Effector memory CD4-positive, alpha-beta T cell (primary cell): ENCODE results near the gene C11orf52.

Source experiments
- DNase-seq, 3 donors: peaks; one replicate each; pipeline ENCODE4 v3.0.0-alpha.2; 2020
- H3K27ac ChIP-seq: 2 replicates; pipeline ENCODE4 v1.7.0; 2013; ENCODE audit warnings: mild to moderate bottlenecking, low read length, moderate library complexity; ENCODE audit not compliant: insufficient read depth, poor library complexity, severe bottlenecking
- H3K27me3 ChIP-seq: replicated peaks from 2 replicates; pipeline ENCODE4 v1.7.0; 2013; ENCODE audit warnings: mild to moderate bottlenecking, low read length; ENCODE audit not compliant: insufficient read depth, control insufficient read depth, poor library complexity, severe bottlenecking
- H3K36me3 ChIP-seq: 2 replicates; pipeline ENCODE4 v1.7.0; 2013; ENCODE audit warnings: mild to moderate bottlenecking, low read length, moderate library complexity; ENCODE audit not compliant: control insufficient read depth, insufficient read depth
- H3K4me1 ChIP-seq: 2 replicates; pipeline ENCODE4 v1.7.0; 2013; ENCODE audit warnings: low read length, mild to moderate bottlenecking; ENCODE audit not compliant: control insufficient read depth, insufficient read depth, poor library complexity, severe bottlenecking
- H3K4me3 ChIP-seq: 2 replicates; pipeline ENCODE4 v1.7.0; 2013; ENCODE audit warnings: low read length, low read depth, mild to moderate bottlenecking; ENCODE audit not compliant: insufficient read depth, poor library complexity, severe bottlenecking
- H3K9me3 ChIP-seq: 2 replicates; pipeline ENCODE4 v1.7.0; 2013; ENCODE audit warnings: mild to moderate bottlenecking, low read length, moderate library complexity; ENCODE audit not compliant: control insufficient read depth
- total RNA-seq, 3 donors: gene quantifications; one replicate each; lab custom pipeline; 2026; lab: John Stamatoyannopoulos, UW

C11orf52 gene, protein sequence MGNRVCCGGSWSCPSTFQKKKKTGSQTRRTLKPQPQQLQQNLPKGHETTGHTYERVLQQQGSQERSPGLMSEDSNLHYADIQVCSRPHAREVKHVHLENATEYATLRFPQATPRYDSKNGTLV
- total RNA-seq, result 0 reads per million in 3 donors

GRCh38 chr11:111918390-111919256 lies at the start of gene C11orf52:
Gene C11orf52, plus strand, starts transcription at chr11:111918913. Its CDS starts 60 bp downstream, at chr11:111918973.
- DNase-seq, result no peak
- H3K9me3 ChIP-seq, result no peaks in the 10 kb centered on the region
- H3K27me3 ChIP-seq, result peaks cover 7% of the 10 kb centered on the region
- H3K27ac ChIP-seq, result no peak within 1 kb of the TSS
- no peaks in the 10 kb centered on the region for H3K4me1 ChIP-seq
- H3K4me3 ChIP-seq, result no peak within 1 kb of the TSS
- H3K36me3 ChIP-seq, result no peaks in the 10 kb centered on the region

DNA sequence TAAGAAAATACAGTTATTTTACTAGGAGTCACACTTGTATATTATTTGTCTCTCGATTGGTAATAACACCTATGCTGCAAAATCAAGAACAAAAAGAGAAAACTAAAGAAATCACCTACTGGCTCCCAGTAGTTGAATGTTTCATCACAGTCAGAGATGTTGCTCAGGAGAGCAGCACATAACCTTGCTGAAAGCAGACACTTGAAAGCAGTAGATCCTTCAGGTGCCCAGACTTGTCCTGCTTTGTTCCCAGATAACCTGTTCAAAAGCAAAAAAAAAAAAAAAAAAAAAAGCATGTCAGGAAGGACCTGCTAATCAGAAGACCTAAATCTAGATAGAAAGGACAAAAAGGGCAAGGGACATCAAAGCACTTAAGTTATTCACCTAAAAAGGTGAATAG lies 48.6 kb upstream of the C11orf52 start:
- Histone ChIP-seq H3K9me3 (no peaks in the 10 kb centered on the region), H3K27me3 (no peaks in the 10 kb centered on the region), H3K27ac (no peak overlapping the region), H3K4me1 (no peaks in the 10 kb centered on the region), H3K36me3 (peaks cover 27% of the 10 kb centered on the region), H3K4me3 (no peak overlapping the region)
- no peak for DNase-seq

- DNase-seq, result no peak
- no peaks in the 10 kb centered on the region for H3K9me3 ChIP-seq
Observed at GRCh38 chr11:111870522-111870885, 48.2 kb upstream of the C11orf52 start.

DNA sequence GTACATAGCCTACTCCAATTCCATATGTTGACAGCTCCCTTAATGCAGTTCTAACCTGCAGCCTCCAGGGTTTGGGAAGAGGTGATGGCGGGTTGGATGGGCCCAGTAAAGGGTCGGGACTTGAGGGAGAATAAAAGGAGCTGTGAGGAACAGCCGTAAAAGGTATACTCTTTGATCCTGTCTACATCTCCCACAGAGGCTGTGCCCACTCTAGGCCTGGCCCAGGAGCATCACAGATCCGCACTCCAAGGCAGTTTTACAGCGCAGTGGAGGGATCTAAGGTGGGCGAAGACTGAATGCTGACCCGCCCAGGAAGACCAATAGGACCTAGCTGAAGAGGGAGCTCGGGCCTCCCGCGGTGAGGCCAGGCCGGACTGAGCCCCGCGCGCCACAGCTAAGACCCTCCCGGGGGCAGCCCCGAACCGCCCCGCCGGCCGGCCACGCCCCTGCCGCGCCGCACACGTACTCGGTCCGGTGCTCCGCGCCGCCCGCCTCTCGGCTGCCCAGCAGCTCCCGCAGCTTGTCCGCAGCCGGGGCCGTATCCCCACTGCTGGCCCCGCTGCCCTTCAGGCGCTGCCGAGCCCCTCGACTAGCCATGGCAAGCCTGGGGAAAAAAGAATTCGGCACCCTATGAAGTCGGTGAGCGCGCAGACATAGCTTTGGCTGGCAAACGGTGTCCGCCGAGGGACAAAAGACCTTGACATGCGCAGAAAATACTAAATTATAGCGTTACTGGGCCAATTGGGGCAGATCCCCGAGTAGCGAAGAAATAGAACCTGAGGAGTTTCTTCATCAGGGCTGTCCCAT lies 47.6 kb upstream of the C11orf52 start, which contains the start of gene ALG9:
ALG9 (minus strand) TSS at position 696 of the 807 bp plus-strand sequence; CDS start at position 597, 99 bp downstream.
- peak; percentile 68 to 79 (median 77) for DNase-seq
- H3K4me3 ChIP-seq, result peak within 1 kb of the TSS; percentile 82
- H3K4me1 ChIP-seq, result no peaks in the 10 kb centered on the region
- H3K9me3 ChIP-seq, result no peaks in the 10 kb centered on the region
- no peaks in the 10 kb centered on the region for H3K27me3 ChIP-seq
- peak within 1 kb of the TSS; percentile 85 for H3K27ac ChIP-seq
- H3K36me3 ChIP-seq, result peaks cover 18% of the 10 kb centered on the region

More at GRCh38 chr11:111870522-111870885, 48.2 kb upstream of the C11orf52 start:
- H3K27me3 ChIP-seq, result no peaks in the 10 kb centered on the region
- H3K27ac ChIP-seq, result peak overlapping the region; percentile 85
- peaks cover 24% of the 10 kb centered on the region for H3K36me3 ChIP-seq
- no peaks in the 10 kb centered on the region for H3K4me1 ChIP-seq
- peak overlapping the region; percentile 82 for H3K4me3 ChIP-seq

DNA sequence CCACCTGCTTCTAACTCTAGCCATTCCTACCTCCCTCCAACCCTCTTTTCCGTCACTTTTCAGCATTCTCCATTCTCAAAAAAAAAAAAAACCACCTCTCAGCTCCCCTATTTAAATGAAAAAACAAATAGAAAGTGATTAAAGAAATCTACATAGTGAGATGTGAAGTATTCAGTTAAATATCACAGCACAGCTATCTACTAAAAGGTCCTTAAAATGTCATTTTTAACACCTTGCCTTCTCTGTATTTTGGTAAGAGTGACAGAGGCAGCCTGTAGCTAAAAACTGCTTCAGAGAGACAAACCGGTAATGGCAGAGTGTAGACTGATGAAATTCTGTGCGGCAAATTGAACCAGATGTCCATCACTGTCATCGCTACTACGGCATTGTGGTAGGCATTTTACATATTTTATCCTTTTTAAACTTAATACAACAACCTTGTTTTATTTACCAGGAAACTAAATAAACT lies 47.0 kb upstream of the C11orf52 start:
- Histone ChIP-seq H3K4me3 (peak overlapping the region; percentile 82), H3K27me3 (no peaks in the 10 kb centered on the region), H3K36me3 (peaks cover 13% of the 10 kb centered on the region), H3K27ac (peak overlapping the region; percentile 85), H3K4me1 (no peaks in the 10 kb centered on the region), H3K9me3 (no peaks in the 10 kb centered on the region)
- no peak for DNase-seq

DNA sequence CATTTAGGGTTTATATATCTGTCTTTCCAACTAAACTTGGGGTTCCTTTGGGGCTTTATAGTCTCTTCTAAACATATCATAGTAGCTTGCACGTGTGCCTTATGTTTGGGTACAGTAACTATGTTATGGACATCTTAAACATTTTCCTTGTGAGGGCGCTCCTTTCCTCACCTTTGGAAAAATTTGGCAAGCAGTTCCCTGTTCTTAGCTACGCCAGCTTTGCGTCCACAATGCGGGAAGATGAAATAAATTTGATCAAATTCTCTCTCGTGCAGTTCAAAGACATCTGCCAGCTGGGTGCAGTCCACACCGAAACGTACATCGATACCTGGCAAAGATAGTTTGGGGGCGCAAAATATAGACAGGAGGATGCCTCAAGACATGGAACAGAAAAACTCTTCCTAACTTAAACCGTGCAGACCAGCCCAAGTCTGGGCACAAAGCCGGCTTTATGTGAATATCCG lies 40.3 kb upstream of the C11orf52 start:
- no peaks in the 10 kb centered on the region for H3K36me3 ChIP-seq
- H3K27ac ChIP-seq, result peak overlapping the region; percentile 96
- no peaks in the 10 kb centered on the region for H3K27me3 ChIP-seq
- no peaks in the 10 kb centered on the region for H3K9me3 ChIP-seq
- H3K4me1 ChIP-seq, result peaks cover 14% of the 10 kb centered on the region
- no peak for DNase-seq
- H3K4me3 ChIP-seq, result peak overlapping the region; percentile 53

DNA sequence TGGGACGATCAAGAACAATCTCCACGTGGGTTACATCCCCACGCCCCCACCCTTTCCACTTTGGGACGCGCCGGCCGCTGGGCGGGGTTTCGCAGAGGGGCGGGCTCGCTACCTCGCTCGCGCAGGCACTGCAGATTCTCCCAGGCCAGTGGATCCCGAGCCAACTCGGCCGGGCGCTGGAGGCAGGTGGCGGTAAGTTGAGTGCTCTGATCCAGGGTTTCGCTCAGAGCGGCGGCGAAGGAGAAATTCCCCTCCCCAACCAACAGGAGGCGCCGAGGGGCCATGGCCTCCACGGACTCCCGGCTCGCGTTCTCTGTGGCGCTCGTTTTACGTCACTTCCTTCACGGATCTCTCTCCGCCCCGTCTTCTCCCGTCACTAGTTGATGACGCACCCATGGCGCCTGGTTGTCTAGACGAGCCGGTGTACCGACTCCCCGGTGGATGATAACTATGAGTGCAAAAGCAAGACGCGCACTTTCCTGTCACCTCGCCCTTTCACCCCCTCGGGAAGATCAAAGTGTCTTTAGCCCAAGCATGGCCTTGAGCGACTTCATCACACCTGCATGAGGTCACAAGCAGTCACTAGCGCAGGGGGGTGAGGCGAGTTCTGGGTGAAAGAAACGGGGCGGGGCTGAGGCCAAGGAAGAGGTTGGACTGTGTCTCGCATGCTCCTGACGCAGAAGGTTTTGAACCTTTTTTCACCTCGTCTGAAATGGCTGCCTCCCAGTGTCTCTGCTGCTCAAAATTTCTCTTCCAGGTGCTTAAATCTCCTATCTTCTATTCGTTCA lies 39.7 kb upstream of the C11orf52 start, which contains the start of the genes CFAP68 and FDXACB1:
CFAP68 (plus strand) TSS at position 693 of the 788 bp plus-strand sequence; CDS start at position 713, 20 bp downstream.
FDXACB1 (minus strand) TSS at position 317 of the 788 bp plus-strand sequence; CDS start at position 284, 33 bp downstream.
- no peaks in the 10 kb centered on the region for H3K27me3 ChIP-seq
- no peaks in the 10 kb centered on the region for H3K36me3 ChIP-seq
- peak; percentile 94 to 96 (median 95) for DNase-seq
- peaks cover 14% of the 10 kb centered on the region for H3K4me1 ChIP-seq
- H3K4me3 ChIP-seq, result peak within 1 kb of the TSS; percentile 53
- no peaks in the 10 kb centered on the region for H3K9me3 ChIP-seq
- H3K27ac ChIP-seq, result peak within 1 kb of the TSS; percentile 96

DNA sequence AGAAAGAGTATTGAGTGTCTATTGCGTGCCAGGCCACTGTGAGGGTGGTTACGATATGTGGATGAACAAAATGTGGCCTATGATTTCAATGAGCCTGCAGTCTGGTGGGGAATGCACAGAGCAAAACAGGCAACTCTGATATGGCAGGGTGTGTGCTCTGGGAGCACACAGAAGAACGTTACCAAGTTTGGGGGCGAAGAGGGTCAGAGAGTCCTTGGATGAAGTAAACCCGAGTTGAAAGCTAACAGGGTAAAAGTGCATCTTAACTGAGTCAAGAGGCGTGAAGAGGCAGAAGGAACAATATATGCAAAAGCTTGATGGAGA lies 39.1 kb upstream of the C11orf52 start:
- Histone ChIP-seq H3K27me3 (no peaks in the 10 kb centered on the region), H3K9me3 (no peaks in the 10 kb centered on the region), H3K4me3 (peak overlapping the region; percentile 53), H3K36me3 (no peaks in the 10 kb centered on the region), H3K27ac (peak overlapping the region; percentile 96), H3K4me1 (peaks cover 14% of the 10 kb centered on the region)
- no peak for DNase-seq

DNA sequence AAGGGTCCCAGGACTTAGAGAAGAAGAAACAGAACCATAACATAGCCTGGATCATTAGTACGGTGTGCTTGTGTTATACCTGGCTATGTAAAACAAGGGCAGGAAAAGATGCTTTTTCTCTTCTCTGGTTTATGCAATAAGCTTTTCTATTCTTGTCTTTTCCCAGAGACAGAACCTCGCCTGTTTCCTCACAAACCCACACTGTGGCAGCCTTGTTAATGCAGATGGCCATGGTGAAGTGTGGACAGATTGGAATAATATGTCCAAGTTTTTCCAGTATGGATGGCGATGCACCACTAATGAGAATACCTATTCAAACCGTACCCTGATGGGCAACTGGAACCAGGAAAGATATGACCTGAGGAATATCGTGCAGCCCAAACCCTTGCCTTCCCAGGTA lies 36.5 kb upstream of the C11orf52 start:
- Histone ChIP-seq H3K27ac (no peak overlapping the region), H3K4me3 (no peak overlapping the region), H3K9me3 (no peaks in the 10 kb centered on the region), H3K27me3 (no peaks in the 10 kb centered on the region), H3K36me3 (no peaks in the 10 kb centered on the region), H3K4me1 (peaks cover 14% of the 10 kb centered on the region)
- DNase-seq, result no peak
